ENCODE data around the gene PGM2. TPM values are rescaled to one million over a fixed set of nuclear protein-coding genes. Genes with fewer than 3 reads are reported as not detected.

PGM2 gene
- total RNA-seq, 2 experiments from 2014 or later: 10.7 to 11.8 TPM

DNA sequence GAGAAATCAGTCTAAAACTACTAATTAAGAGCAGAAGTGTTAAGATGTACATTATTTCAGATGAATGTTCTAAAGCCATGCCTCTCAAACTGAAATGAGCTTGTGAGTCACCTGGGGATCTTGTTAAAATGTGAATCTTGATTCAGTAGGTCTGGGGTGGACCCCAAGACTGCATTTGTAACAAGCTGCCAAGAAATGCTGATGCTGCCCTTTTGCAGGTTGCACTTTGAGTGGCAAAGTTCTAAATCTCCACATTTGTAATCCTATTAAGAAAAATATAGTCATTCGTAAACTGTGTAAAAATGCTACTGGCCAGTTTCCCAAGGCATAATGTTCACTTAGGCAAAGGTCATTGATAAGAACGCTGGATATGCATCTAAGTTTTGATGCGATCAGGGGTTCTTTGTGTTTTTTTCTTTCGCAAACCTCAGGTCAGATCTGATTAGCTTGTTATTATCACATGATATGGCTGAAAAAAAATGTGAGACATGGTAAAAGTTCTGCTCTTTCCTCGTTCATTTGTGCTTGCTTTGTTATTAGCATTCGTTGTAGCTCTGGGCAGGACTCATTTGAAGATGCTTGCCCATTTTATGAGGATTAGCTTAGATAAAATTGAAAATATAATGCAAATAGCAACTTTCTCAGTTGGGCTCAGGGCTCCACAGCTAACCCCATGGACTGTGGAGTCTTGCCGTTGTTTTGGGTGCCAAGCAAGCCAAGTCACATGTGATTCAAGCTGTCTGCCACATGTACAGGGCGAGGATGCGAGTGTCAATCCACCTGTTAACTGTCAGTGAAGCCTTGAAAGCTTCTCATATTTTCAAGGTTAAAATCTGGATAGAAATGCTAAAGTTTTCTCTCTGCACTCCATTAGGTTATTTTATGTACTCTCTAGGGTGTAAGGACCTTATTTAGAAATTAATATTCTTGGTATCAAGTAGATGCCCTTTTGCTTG is 76.5 kb downstream of the PGM2 start:
- H3K36me3 Mint-ChIP-seq (ENCODE audit: low read depth): peaks cover 74% of the 10 kb centered on the region

GRCh38 chr4:37903901-37904300 is 77.4 kb downstream of the PGM2 start:
- Histone ChIP-seq H3K36me3 (ENCODE audit: insufficient read depth, low read length) (peaks cover 45% of the 10 kb centered on the region), H3K27me3 (ENCODE audit: control insufficient read depth in 1 of 2, insufficient read depth in 2 of 2, low read length in 2 of 2) (no peaks in the 10 kb centered on the region), H3K27ac (ENCODE audit: low read depth in 1 of 2, low read length in 2 of 2) (no peak overlapping the region), H3K4me3 (ENCODE audit: low read length) (no peak overlapping the region), H3K4me1 (ENCODE audit: insufficient read depth, low read length) (peaks cover 3% of the 10 kb centered on the region), H3K9me3 (ENCODE audit: control insufficient read depth in 1 of 2, insufficient read depth in 1 of 2, low read length in 2 of 2) (no peaks in the 10 kb centered on the region)
- POLR2A ChIA-PET: no interaction called here
- H3K9me3 Mint-ChIP-seq: no peaks in the 10 kb centered on the region
- H3K4me1 Mint-ChIP-seq (ENCODE audit: low read depth): peaks cover 72% of the 10 kb centered on the region
- DNase-seq: no peak
- no peak for ATAC-seq (ENCODE audit: poor library complexity)
- peaks cover 78% of the 10 kb centered on the region for H3K36me3 Mint-ChIP-seq (ENCODE audit: low read depth)
- no peaks in the 10 kb centered on the region for H3K27me3 Mint-ChIP-seq
- TF ChIP-seq, protein P1, sequence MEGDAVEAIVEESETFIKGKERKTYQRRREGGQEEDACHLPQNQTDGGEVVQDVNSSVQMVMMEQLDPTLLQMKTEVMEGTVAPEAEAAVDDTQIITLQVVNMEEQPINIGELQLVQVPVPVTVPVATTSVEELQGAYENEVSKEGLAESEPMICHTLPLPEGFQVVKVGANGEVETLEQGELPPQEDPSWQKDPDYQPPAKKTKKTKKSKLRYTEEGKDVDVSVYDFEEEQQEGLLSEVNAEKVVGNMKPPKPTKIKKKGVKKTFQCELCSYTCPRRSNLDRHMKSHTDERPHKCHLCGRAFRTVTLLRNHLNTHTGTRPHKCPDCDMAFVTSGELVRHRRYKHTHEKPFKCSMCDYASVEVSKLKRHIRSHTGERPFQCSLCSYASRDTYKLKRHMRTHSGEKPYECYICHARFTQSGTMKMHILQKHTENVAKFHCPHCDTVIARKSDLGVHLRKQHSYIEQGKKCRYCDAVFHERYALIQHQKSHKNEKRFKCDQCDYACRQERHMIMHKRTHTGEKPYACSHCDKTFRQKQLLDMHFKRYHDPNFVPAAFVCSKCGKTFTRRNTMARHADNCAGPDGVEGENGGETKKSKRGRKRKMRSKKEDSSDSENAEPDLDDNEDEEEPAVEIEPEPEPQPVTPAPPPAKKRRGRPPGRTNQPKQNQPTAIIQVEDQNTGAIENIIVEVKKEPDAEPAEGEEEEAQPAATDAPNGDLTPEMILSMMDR (IDR thresholded peaks at IDR 0.05): no peak
- CTCF ChIA-PET: no interaction called here
- no peak overlapping the region for H3K4me3 Mint-ChIP-seq
- intact Hi-C loops (cut with DNase I, micrococcal nuclease): no loop called here
- no peak overlapping the region for H3K27ac Mint-ChIP-seq

More for the DNA sequence above, 76.5 kb downstream of the PGM2 start:
- ChIA-PET CTCF (no interaction called here), POLR2A (no interaction called here)
- no peak overlapping the region for H3K4me3 Mint-ChIP-seq
- H3K27ac Mint-ChIP-seq: no peak overlapping the region
- H3K9me3 Mint-ChIP-seq: no peaks in the 10 kb centered on the region
- no peak for DNase-seq
- H3K27me3 Mint-ChIP-seq: no peaks in the 10 kb centered on the region
- TF ChIP-seq, protein P1 (IDR thresholded peaks at IDR 0.05): no peak
- H3K36me3 ChIP-seq (ENCODE audit: insufficient read depth, low read length): peaks cover 45% of the 10 kb centered on the region
- H3K4me3 ChIP-seq (ENCODE audit: low read length): no peak overlapping the region
- no peaks in the 10 kb centered on the region for H3K9me3 ChIP-seq (ENCODE audit: control insufficient read depth in 1 of 2, insufficient read depth in 1 of 2, low read length in 2 of 2)
- peaks cover 72% of the 10 kb centered on the region for H3K4me1 Mint-ChIP-seq (ENCODE audit: low read depth)
- ATAC-seq (ENCODE audit: poor library complexity): no peak
- H3K4me1 ChIP-seq (ENCODE audit: insufficient read depth, low read length): peaks cover 3% of the 10 kb centered on the region
- no peaks in the 10 kb centered on the region for H3K27me3 ChIP-seq (ENCODE audit: control insufficient read depth in 1 of 2, insufficient read depth in 2 of 2, low read length in 2 of 2)
- intact Hi-C loops (cut with DNase I, micrococcal nuclease): no loop called here
- H3K27ac ChIP-seq (ENCODE audit: low read depth in 1 of 2, low read length in 2 of 2): no peak overlapping the region

DNA sequence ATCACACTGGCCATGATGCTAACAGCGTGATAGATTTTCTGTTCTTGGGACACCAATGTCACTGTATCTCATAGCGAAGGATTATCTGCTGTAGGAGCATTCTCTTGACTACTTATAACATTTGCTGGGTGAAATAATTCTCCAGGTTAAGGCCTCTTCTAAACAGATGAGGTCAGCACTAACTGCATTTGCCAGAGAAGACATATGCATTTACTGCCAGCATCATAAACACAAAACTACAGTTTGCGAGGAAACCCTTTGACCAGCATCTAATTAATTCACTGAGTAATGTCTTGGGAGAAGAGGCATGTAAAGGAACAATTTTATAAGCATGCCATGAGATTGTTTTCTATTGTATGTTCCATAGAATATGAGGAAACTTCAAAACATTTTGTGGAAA is 78.3 kb downstream of the PGM2 start:
- H3K4me3 Mint-ChIP-seq: no peak overlapping the region
- no peak for ATAC-seq (ENCODE audit: poor library complexity)
- peaks cover 3% of the 10 kb centered on the region for H3K4me1 ChIP-seq (ENCODE audit: insufficient read depth, low read length)
- ChIA-PET POLR2A (no interaction called here), CTCF (no interaction called here)
- H3K27me3 ChIP-seq (ENCODE audit: control insufficient read depth in 1 of 2, insufficient read depth in 2 of 2, low read length in 2 of 2): no peaks in the 10 kb centered on the region
- no peak overlapping the region for H3K27ac Mint-ChIP-seq
- H3K27me3 Mint-ChIP-seq: no peaks in the 10 kb centered on the region
- H3K9me3 ChIP-seq (ENCODE audit: control insufficient read depth in 1 of 2, insufficient read depth in 1 of 2, low read length in 2 of 2): no peaks in the 10 kb centered on the region
- H3K36me3 Mint-ChIP-seq (ENCODE audit: low read depth): peaks cover 73% of the 10 kb centered on the region
- peaks cover 40% of the 10 kb centered on the region for H3K36me3 ChIP-seq (ENCODE audit: insufficient read depth, low read length)
- intact Hi-C loops (cut with DNase I, micrococcal nuclease): no loop called here
- DNase-seq: no peak
- H3K4me3 ChIP-seq (ENCODE audit: low read length): no peak overlapping the region
- TF ChIP-seq, protein P1 (IDR thresholded peaks at IDR 0.05): no peak
- peaks cover 70% of the 10 kb centered on the region for H3K4me1 Mint-ChIP-seq (ENCODE audit: low read depth)
- H3K27ac ChIP-seq (ENCODE audit: low read depth in 1 of 2, low read length in 2 of 2): no peak overlapping the region
- H3K9me3 Mint-ChIP-seq: no peaks in the 10 kb centered on the region

Measured in CD4-positive, alpha-beta T cell (primary cell).